Keratinocyte (primary cell): ENCODE measurements around the gene CCDC33. TPM values are rescaled to one million over a fixed set of nuclear protein-coding genes. Genes with fewer than 3 reads are reported as not detected.

ENCODE experiments used
- DNase-seq: peaks from one replicate; pipeline ENCODE4 v3.0.0-alpha.2; 2011; ENCODE audit warnings: low read depth, missing footprints, low spot score
- FAIRE-seq: peaks from 2 replicates; lab custom pipeline; 2011; peaks lifted over from hg19 to GRCh38; lab: Jason Lieb, UNC
- H2AFZ ChIP-seq: 2 replicates; pipeline ENCODE4 v1.6.0; 2012; ENCODE audit warnings: low read length, control low read depth, inconsistent platforms; ENCODE audit not compliant: control insufficient read depth
- H3K27ac ChIP-seq: 2 replicates; pipeline ENCODE4 v1.5.1; 2011; ENCODE audit warnings: low read length; ENCODE audit not compliant: control insufficient read depth, insufficient read depth
- H3K27me3 ChIP-seq: 3 replicates; pipeline ENCODE4 v1.6.0; 2011; ENCODE audit warnings: low read length; ENCODE audit not compliant: control insufficient read depth, insufficient read depth; ENCODE audit errors: extremely low read depth
- H3K36me3 ChIP-seq, 2 experiments: 2 replicates in 1 of 2; 3 replicates in 1 of 2; pipeline ENCODE4 v1.5.1; 2011; ENCODE audit warnings: low read length in 2 of 2, mild to moderate bottlenecking in 1 of 2; ENCODE audit not compliant: control insufficient read depth in 2 of 2, insufficient read depth in 2 of 2; ENCODE audit errors: extremely low read depth in 1 of 2
- H3K4me1 ChIP-seq: 3 replicates; pipeline ENCODE4 v1.5.1; 2011; ENCODE audit warnings: low read length; ENCODE audit not compliant: control insufficient read depth, insufficient read depth; ENCODE audit errors: extremely low read depth
- H3K4me2 ChIP-seq: 3 replicates; pipeline ENCODE4 v1.6.0; 2011; ENCODE audit warnings: low read depth, low read length; ENCODE audit not compliant: control insufficient read depth, insufficient read depth; ENCODE audit errors: extremely low read depth
- H3K4me3 ChIP-seq, 3 experiments: fragments of 200-600 bp in 1 of 3; sonication (generic) in 1 of 3; 2 replicates in 2 of 3; 3 replicates in 1 of 3; pipeline ENCODE4 v1.5.1; 2011 to 2016; ENCODE audit warnings: low read length in 3 of 3, mild to moderate bottlenecking in 3 of 3, control low read depth in 2 of 3, inconsistent platforms in 1 of 3, low read depth in 1 of 3, mixed read lengths in 1 of 3, mixed run types in 1 of 3, moderate library complexity in 1 of 3; ENCODE audit not compliant: control insufficient read depth in 2 of 3, insufficient read depth in 2 of 3; ENCODE audit errors: extremely low read depth in 1 of 3
- H3K79me2 ChIP-seq: 2 replicates; pipeline ENCODE4 v1.6.0; 2012; ENCODE audit warnings: low read length; ENCODE audit not compliant: control insufficient read depth, insufficient read depth
- H3K9ac ChIP-seq: 3 replicates; pipeline ENCODE4 v1.6.0; 2011; ENCODE audit warnings: low read length; ENCODE audit not compliant: control insufficient read depth, insufficient read depth; ENCODE audit errors: extremely low read depth
- H3K9me1 ChIP-seq: 3 replicates; pipeline ENCODE4 v1.6.0; 2011; ENCODE audit warnings: low read length; ENCODE audit not compliant: control insufficient read depth, insufficient read depth; ENCODE audit errors: extremely low read depth
- H3K9me3 ChIP-seq: 2 replicates; pipeline ENCODE4 v1.5.1; 2012; ENCODE audit warnings: low read depth, low read length; ENCODE audit not compliant: control insufficient read depth
- H4K20me1 ChIP-seq: 3 replicates; pipeline ENCODE4 v1.6.0; 2011; ENCODE audit warnings: low read length; ENCODE audit not compliant: control insufficient read depth, insufficient read depth; ENCODE audit errors: extremely low read depth
- EZH2 ChIP-seq: IDR thresholded peaks from one replicate; pipeline ENCODE4 v1.6.1; 2012; ENCODE audit warnings: inconsistent platforms, mild to moderate bottlenecking, low read length, moderate library complexity
- dilution Hi-C: fragments of 300-500 bp; cut with MboI; formaldehyde crosslinking; loops from one replicate; pipeline ENCODE4 v1.7.0; 2020; ENCODE audit warnings: low sequenced_read_pairs; ENCODE audit not compliant: extremely low pct_ligation_motif_present
- polyA plus RNA-seq, 5 experiments: library from polyadenylated mRNA; depleted of rRNA in 3 of 5; stranded (reverse) in 3 of 5; stranded (forward) in 1 of 5; unstranded in 1 of 5; fragments of >200 nt; gene quantifications; 1 replicate in 1 of 5; 2 replicates in 3 of 5; 3 replicates in 1 of 5; pipeline versions ENCODE4 v1.2.1 to v1.2.3, GENCODE V29; 2011 to 2012; ENCODE audit warnings: missing spikeins in 2 of 5, low read depth in 1 of 5, low replicate concordance in 1 of 5
- TF ChIP-seq, protein P1 (sequence below), 3 experiments: IDR thresholded peaks in 1 of 3; conservative IDR thresholded peaks in 1 of 3; optimal IDR thresholded peaks in 1 of 3; 2 replicates in 2 of 3; 3 replicates in 1 of 3; pipeline versions ENCODE3 to v1.5.1; 2011; ENCODE audit warnings: low read length in 3 of 3, mild to moderate bottlenecking in 3 of 3, moderate library complexity in 2 of 3, control low read depth in 1 of 3, inconsistent platforms in 1 of 3; ENCODE audit not compliant: insufficient read depth in 2 of 3; ENCODE audit errors: extremely low read depth in 1 of 3

Gene CCDC33
- polyA plus RNA-seq, 1 donor (not counting 4 experiments of a cell fraction or from before 2014, with no cell fraction given): not detected

GRCh38 chr15:74365598-74366445, 129.7 kb downstream of the CCDC33 start:
- Histone ChIP-seq H3K4me3 (peak overlapping the region; percentile 15 to 57 (median 45)), H3K4me2 (peak overlapping the region; percentile 78), H3K9me1 (no peaks in the 10 kb centered on the region), H3K9me3 (no peaks in the 10 kb centered on the region), H4K20me1 (no peaks in the 10 kb centered on the region), H3K36me3 (no peaks in the 10 kb centered on the region), H3K9ac (peak overlapping the region; percentile 61), H2AFZ (peak overlapping the region; percentile 80), H3K79me2 (no peaks in the 10 kb centered on the region), H3K27ac (no peak overlapping the region), H3K4me1 (peaks cover 6% of the 10 kb centered on the region), H3K27me3 (peaks cover 34% of the 10 kb centered on the region)
- TF ChIP-seq, protein P1, sequence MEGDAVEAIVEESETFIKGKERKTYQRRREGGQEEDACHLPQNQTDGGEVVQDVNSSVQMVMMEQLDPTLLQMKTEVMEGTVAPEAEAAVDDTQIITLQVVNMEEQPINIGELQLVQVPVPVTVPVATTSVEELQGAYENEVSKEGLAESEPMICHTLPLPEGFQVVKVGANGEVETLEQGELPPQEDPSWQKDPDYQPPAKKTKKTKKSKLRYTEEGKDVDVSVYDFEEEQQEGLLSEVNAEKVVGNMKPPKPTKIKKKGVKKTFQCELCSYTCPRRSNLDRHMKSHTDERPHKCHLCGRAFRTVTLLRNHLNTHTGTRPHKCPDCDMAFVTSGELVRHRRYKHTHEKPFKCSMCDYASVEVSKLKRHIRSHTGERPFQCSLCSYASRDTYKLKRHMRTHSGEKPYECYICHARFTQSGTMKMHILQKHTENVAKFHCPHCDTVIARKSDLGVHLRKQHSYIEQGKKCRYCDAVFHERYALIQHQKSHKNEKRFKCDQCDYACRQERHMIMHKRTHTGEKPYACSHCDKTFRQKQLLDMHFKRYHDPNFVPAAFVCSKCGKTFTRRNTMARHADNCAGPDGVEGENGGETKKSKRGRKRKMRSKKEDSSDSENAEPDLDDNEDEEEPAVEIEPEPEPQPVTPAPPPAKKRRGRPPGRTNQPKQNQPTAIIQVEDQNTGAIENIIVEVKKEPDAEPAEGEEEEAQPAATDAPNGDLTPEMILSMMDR (optimal IDR thresholded peaks at IDR 0.05 in 1 of 3, IDR thresholded peaks at IDR 0.05 in 1 of 3, conservative IDR thresholded peaks at IDR 0.05 in 1 of 3; ENCODE audit: extremely low read depth in 1 of 3, insufficient read depth in 2 of 3, low read length in 3 of 3): no peak
- TF ChIP-seq EZH2: no peak
- no peak for DNase-seq
- dilution Hi-C loops: no loop called here
- FAIRE-seq: no peak

GRCh38 chr15:74367296-74367854, 131.2 kb downstream of the CCDC33 start, which contains the start of gene CYP11A1:
CYP11A1 (minus strand) TSS chr15:74367646; CDS start chr15:74367585, 61 bp downstream.
- no peaks in the 10 kb centered on the region for H3K9me1 ChIP-seq
- no peak for TF ChIP-seq EZH2
- TF ChIP-seq, protein P1 (optimal IDR thresholded peaks at IDR 0.05 in 1 of 3, IDR thresholded peaks at IDR 0.05 in 1 of 3, conservative IDR thresholded peaks at IDR 0.05 in 1 of 3; ENCODE audit: extremely low read depth in 1 of 3, insufficient read depth in 2 of 3, low read length in 3 of 3): no peak
- no peak within 1 kb of the TSS for H3K4me3 ChIP-seq
- no peaks in the 10 kb centered on the region for H3K79me2 ChIP-seq
- dilution Hi-C loops: no loop called here
- H3K36me3 ChIP-seq: no peaks in the 10 kb centered on the region
- H3K9ac ChIP-seq: no peak within 1 kb of the TSS
- no peaks in the 10 kb centered on the region for H3K9me3 ChIP-seq
- peaks cover 44% of the 10 kb centered on the region for H3K27me3 ChIP-seq
- H3K4me2 ChIP-seq: no peak within 1 kb of the TSS
- peaks cover 6% of the 10 kb centered on the region for H3K4me1 ChIP-seq
- DNase-seq (no peak), FAIRE-seq (no peak)
- H2AFZ ChIP-seq: no peak within 1 kb of the TSS
- no peak within 1 kb of the TSS for H3K27ac ChIP-seq
- H4K20me1 ChIP-seq: no peaks in the 10 kb centered on the region
